Trophoblast cell (in vitro differentiated cells and primary cell): ENCODE results near the gene PLA2G4A.

Experiments
- DNase-seq, 2 donors: peaks; one replicate each; pipeline ENCODE4 v3.0.0-alpha.2; 2016
- H2AFZ ChIP-seq: 2 replicates; pipeline ENCODE4 v1.6.1; 2013; ENCODE audit warnings: low read length, moderate library complexity, mild to moderate bottlenecking; ENCODE audit not compliant: insufficient read depth, poor library complexity
- H2AK5ac ChIP-seq: 2 replicates; pipeline ENCODE4 v1.6.1; 2013; ENCODE audit warnings: mild to moderate bottlenecking, low read length
- H2BK120ac ChIP-seq: 2 replicates; pipeline ENCODE4 v1.6.1; 2013; ENCODE audit warnings: low read length, mild to moderate bottlenecking, moderate library complexity; ENCODE audit not compliant: insufficient read depth, poor library complexity
- H2BK12ac ChIP-seq: 2 replicates; pipeline ENCODE4 v1.6.1; 2013; ENCODE audit warnings: mild to moderate bottlenecking, low read length, moderate library complexity
- H2BK5ac ChIP-seq: 2 replicates; pipeline ENCODE4 v1.6.1; 2013; ENCODE audit warnings: low read length, low read depth, moderate library complexity, mild to moderate bottlenecking; ENCODE audit not compliant: poor library complexity
- H3K14ac ChIP-seq: 2 replicates; pipeline ENCODE4 v1.6.1; 2013; ENCODE audit warnings: mild to moderate bottlenecking, low read length
- H3K18ac ChIP-seq: 2 replicates; pipeline ENCODE4 v1.6.1; 2013; ENCODE audit warnings: mild to moderate bottlenecking, low read length
- H3K23ac ChIP-seq: 2 replicates; pipeline ENCODE4 v1.6.1; 2013; ENCODE audit warnings: low read length
- H3K27ac ChIP-seq: 2 replicates; pipeline ENCODE4 v1.5.1; 2013; ENCODE audit warnings: low read depth, mild to moderate bottlenecking, inconsistent platforms, low read length, moderate library complexity
- H3K27me3 ChIP-seq: 2 replicates; pipeline ENCODE4 v1.6.1; 2013; ENCODE audit warnings: inconsistent platforms, mild to moderate bottlenecking, low read length, moderate library complexity; ENCODE audit not compliant: insufficient read depth
- H3K36me3 ChIP-seq, 2 experiments: 1 replicate in 1 of 2; 2 replicates in 1 of 2; pipeline ENCODE4 v1.6.1; 2013; ENCODE audit warnings: low read length in 2 of 2, mild to moderate bottlenecking in 2 of 2, moderate library complexity in 1 of 2; ENCODE audit not compliant: insufficient read depth in 2 of 2, control insufficient read depth in 1 of 2
- H3K4ac ChIP-seq: 2 replicates; pipeline ENCODE4 v1.6.1; 2013; ENCODE audit warnings: low read depth, mild to moderate bottlenecking, low read length, moderate library complexity
- H3K4me1 ChIP-seq, 2 experiments: 1 replicate in 1 of 2; 2 replicates in 1 of 2; pipeline ENCODE4 v1.6.1; 2013; ENCODE audit warnings: low read length in 2 of 2, mild to moderate bottlenecking in 2 of 2, moderate library complexity in 1 of 2; ENCODE audit not compliant: insufficient read depth in 2 of 2, control insufficient read depth in 1 of 2
- H3K4me2 ChIP-seq: 2 replicates; pipeline ENCODE4 v1.6.1; 2013; ENCODE audit warnings: inconsistent platforms, mild to moderate bottlenecking, low read length, moderate library complexity
- H3K4me3 ChIP-seq: 2 replicates; pipeline ENCODE4 v1.5.1; 2013; ENCODE audit warnings: mild to moderate bottlenecking, low read depth, low read length, inconsistent platforms
- H3K79me1 ChIP-seq: one replicate; pipeline ENCODE4 v1.6.1; 2013; ENCODE audit warnings: low read length
- H3K79me2 ChIP-seq: 2 replicates; pipeline ENCODE4 v1.6.1; 2013; ENCODE audit warnings: low read length, mild to moderate bottlenecking; ENCODE audit not compliant: control insufficient read depth, insufficient read depth, poor library complexity
- H3K9ac ChIP-seq: 2 replicates; pipeline ENCODE4 v1.6.1; 2013; ENCODE audit warnings: mild to moderate bottlenecking, low read length
- H3K9me3 ChIP-seq: 2 replicates; pipeline ENCODE4 v1.6.1; 2013; ENCODE audit warnings: low read depth, mild to moderate bottlenecking, control low read depth, inconsistent platforms, low read length; ENCODE audit not compliant: insufficient read depth
- H4K12ac ChIP-seq: 2 replicates; pipeline ENCODE4 v1.6.1; 2013; ENCODE audit warnings: low read depth, mild to moderate bottlenecking, low read length, moderate library complexity
- H4K8ac ChIP-seq: 2 replicates; pipeline ENCODE4 v1.6.1; 2013; ENCODE audit warnings: low read depth, mild to moderate bottlenecking, low read length, moderate library complexity
- H4K91ac ChIP-seq: one replicate; pipeline ENCODE4 v1.6.1; 2013; ENCODE audit warnings: low read depth, mild to moderate bottlenecking, low read length, moderate library complexity
- WGBS: extraction: QIAGEN DNeasy Blood & Tissue Kit; methylation state at CpG from one replicate; pipeline ENCODE4 v1.1.7; 2013; ENCODE audit warnings: missing lambda C conversion rate; ENCODE audit not compliant: insufficient read length, insufficient coverage; ENCODE audit errors: extremely low coverage; 5-methylcytosine and 5-hydroxymethylcytosine counted together

PLA2G4A gene

GRCh38 chr1:186812570-186812969 is 16.2 kb upstream of the PLA2G4A start:
- DNase-seq = no peak
- Histone ChIP-seq H4K8ac (no peak overlapping the region), H3K79me2 (no peaks in the 10 kb centered on the region), H3K23ac (no peak overlapping the region), H2AFZ (no peak overlapping the region), H3K9ac (no peak overlapping the region), H3K36me3 (no peaks in the 10 kb centered on the region), H3K4me3 (no peak overlapping the region), H3K79me1 (no peaks in the 10 kb centered on the region), H3K18ac (no peak overlapping the region), H3K27me3 (no peaks in the 10 kb centered on the region), H3K9me3 (no peaks in the 10 kb centered on the region), H2BK5ac (no peak overlapping the region), H3K27ac (no peak overlapping the region), H3K4me2 (no peak overlapping the region), H3K14ac (no peak overlapping the region), H2AK5ac (no peak overlapping the region), H4K12ac (no peak overlapping the region), H2BK12ac (no peak overlapping the region), H2BK120ac (no peak overlapping the region), H4K91ac (no peak overlapping the region), H3K4me1 (no peaks in the 10 kb centered on the region), H3K4ac (no peak overlapping the region)
- no CpG with 5 or more reads among the region's 4 CpGs for WGBS

- Histone ChIP-seq H3K4me3 (no peak overlapping the region), H3K4ac (no peak overlapping the region), H2AK5ac (no peak overlapping the region), H3K9ac (no peak overlapping the region), H3K14ac (no peak overlapping the region), H3K18ac (no peak overlapping the region), H4K12ac (no peak overlapping the region), H3K27me3 (no peaks in the 10 kb centered on the region), H3K79me2 (no peaks in the 10 kb centered on the region), H2AFZ (no peak overlapping the region), H3K36me3 (no peaks in the 10 kb centered on the region), H2BK12ac (no peak overlapping the region), H2BK5ac (no peak overlapping the region), H3K4me2 (no peak overlapping the region), H3K27ac (no peak overlapping the region), H3K9me3 (no peaks in the 10 kb centered on the region), H3K79me1 (no peaks in the 10 kb centered on the region), H4K91ac (no peak overlapping the region), H3K23ac (no peak overlapping the region), H2BK120ac (no peak overlapping the region), H4K8ac (no peak overlapping the region), H3K4me1 (no peaks in the 10 kb centered on the region)
- no peak for DNase-seq
- no CpG with 5 or more reads among the region's 2 CpGs for WGBS
These were observed 15.3 kb upstream of the PLA2G4A start for GRCh38 chr1:186813420-186813819.

- H2AFZ ChIP-seq = no peak overlapping the region
- no peaks in the 10 kb centered on the region for H3K4me1 ChIP-seq
- H3K4ac ChIP-seq = no peak overlapping the region
- no peak overlapping the region for H2BK12ac ChIP-seq
- WGBS = no CpG with 5 or more reads among the region's 3 CpGs
- no peak overlapping the region for H2BK5ac ChIP-seq
- H3K18ac ChIP-seq = no peak overlapping the region
- H2BK120ac ChIP-seq = no peak overlapping the region
- peak in 1 of 2 donors; percentile 12 for DNase-seq
- H4K91ac ChIP-seq = no peak overlapping the region
- H3K27ac ChIP-seq = no peak overlapping the region
- no peak overlapping the region for H3K9ac ChIP-seq
- no peaks in the 10 kb centered on the region for H3K9me3 ChIP-seq
- H4K12ac ChIP-seq = no peak overlapping the region
- H3K4me2 ChIP-seq = no peak overlapping the region
- H2AK5ac ChIP-seq = no peak overlapping the region
- H3K4me3 ChIP-seq = no peak overlapping the region
- no peak overlapping the region for H3K23ac ChIP-seq
- H3K14ac ChIP-seq = no peak overlapping the region
- no peaks in the 10 kb centered on the region for H3K36me3 ChIP-seq
- no peaks in the 10 kb centered on the region for H3K79me2 ChIP-seq
- no peak overlapping the region for H4K8ac ChIP-seq
- no peaks in the 10 kb centered on the region for H3K27me3 ChIP-seq
- H3K79me1 ChIP-seq = no peaks in the 10 kb centered on the region
These were observed 9.6 kb upstream of the PLA2G4A start for GRCh38 chr1:186819126-186819525.

GRCh38 chr1:186819563-186819962 is 9.2 kb upstream of the PLA2G4A start:
- H3K27ac ChIP-seq = no peak overlapping the region
- no peak overlapping the region for H4K8ac ChIP-seq
- no peak overlapping the region for H3K18ac ChIP-seq
- no peak overlapping the region for H3K14ac ChIP-seq
- H2AFZ ChIP-seq = no peak overlapping the region
- no peaks in the 10 kb centered on the region for H3K79me1 ChIP-seq
- no peak overlapping the region for H2BK120ac ChIP-seq
- no peak overlapping the region for H2BK12ac ChIP-seq
- no peaks in the 10 kb centered on the region for H3K4me1 ChIP-seq
- no peak overlapping the region for H4K91ac ChIP-seq
- H3K79me2 ChIP-seq = no peaks in the 10 kb centered on the region
- H3K9me3 ChIP-seq = no peaks in the 10 kb centered on the region
- H3K9ac ChIP-seq = no peak overlapping the region
- WGBS = no CpG with 5 or more reads among the region's 2 CpGs
- H2BK5ac ChIP-seq = no peak overlapping the region
- no peaks in the 10 kb centered on the region for H3K27me3 ChIP-seq
- H3K23ac ChIP-seq = no peak overlapping the region
- H4K12ac ChIP-seq = no peak overlapping the region
- no peak overlapping the region for H3K4ac ChIP-seq
- no peak overlapping the region for H3K4me3 ChIP-seq
- H3K36me3 ChIP-seq = no peaks in the 10 kb centered on the region
- H3K4me2 ChIP-seq = no peak overlapping the region
- no peak overlapping the region for H2AK5ac ChIP-seq
- no peak for DNase-seq
